COLO668 (cell line): ENCODE data around the gene HOXB7.

Experiments used
- DNase-seq: peaks from one replicate; lab custom pipeline; 2025; ENCODE audit not compliant: unreplicated experiment; lab: John Stamatoyannopoulos, UW

The HOXB7 gene

DNA sequence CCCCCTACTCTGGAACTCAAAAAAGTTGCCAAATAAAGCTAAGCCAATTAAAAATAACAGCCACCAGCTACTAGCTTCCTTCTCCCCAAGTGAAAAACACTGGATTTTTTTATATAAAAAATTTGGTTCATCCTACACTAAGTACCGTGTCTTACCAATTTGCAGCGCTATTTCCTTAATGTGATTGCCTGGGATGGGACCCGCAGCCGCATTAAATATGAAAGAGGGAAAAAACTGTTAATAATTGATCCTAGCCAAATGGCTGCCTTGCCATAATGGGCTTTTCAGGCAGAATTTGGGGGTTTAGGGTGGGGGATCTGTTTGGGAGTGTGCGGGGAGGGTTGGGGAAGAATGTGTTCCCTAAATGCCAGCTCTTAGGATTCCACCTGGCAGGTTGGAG is 13.3 kb upstream of the HOXB7 start:
- DNase-seq: no peak

DNA sequence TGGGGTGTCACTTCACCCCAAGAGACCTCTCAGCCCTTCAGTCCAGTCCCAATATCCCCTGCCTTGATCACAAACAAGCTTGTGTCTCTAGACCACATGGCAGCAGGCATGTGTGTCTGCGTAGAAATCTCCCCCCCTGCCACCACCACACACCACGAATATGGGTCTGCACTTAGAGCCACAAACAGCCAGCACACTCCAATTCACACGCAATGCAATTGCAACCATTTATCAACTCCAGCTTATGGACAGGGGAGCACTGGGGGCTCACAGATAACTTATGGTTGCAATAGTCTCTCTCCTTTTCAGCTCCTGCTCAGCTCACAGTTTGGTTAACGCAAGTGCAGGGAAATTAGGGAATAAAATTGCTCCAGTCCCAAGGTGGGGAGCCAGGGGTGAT is 12.8 kb upstream of the HOXB7 start:
- no peak for DNase-seq

DNA sequence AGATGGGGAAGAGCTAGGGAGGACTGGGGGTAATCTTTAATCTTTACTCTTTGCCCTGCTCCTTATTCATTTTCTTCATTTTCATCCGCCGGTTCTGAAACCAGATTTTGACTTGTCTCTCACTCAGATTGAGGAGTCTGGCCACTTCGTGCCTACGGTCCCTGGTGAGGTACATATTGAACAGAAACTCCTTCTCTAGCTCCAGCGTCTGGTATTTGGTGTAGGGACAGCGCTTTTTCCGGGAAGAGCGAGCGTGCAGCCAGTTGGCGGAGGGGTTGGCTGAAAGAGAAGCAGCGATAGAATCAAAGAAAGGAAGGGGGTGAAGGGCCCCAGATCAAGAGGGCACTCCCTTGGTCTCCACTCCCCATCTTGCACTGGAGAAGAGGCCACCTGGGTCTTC is 12.0 kb upstream of the HOXB7 start:
- DNase-seq: no peak

DNA sequence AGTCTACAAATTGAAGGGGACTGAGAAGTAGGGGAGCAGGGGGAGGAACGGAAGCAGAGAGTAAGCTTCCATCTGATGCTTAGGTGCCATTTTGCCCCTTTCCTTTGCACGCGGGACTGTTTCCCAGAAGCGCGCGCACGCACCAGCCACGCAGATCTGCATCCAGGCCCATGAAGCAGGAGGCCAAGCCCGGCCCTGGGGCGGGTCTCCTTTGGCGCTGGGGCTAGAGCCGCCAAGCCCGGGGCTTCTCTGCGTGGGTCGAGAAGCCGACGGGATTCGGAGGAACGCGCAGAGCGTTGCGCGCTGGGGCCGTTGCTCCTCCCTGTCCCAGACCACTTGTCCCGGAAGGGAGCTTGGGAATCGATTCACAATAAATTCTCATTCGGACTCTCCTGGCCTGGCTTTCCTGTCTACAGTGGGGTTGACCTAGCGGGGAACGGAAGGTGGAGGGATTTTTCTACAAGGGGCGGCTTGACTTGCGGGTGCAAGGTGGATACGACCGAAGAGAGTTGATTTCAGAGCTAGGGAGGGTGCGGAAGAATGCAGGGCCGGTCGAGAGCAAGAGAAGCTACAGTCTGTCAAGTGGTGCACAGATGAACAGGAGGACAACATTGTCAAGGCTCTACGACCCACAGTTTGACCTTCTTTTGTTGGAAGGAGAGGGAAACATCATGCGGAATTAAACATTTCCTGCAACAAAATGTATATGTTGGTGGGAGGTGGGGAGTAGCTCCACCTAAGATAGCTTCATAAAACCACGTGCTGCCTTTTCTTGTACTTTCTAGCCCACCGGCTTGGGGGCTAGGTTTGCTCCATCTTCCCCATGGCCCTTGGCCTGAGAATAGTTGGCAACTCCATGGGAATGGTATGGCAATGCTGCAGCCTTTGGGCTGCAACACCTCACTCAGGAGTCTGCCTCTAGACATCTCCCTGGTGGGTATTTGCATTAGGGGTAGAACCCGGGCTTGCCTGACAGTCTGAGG is 10.9 kb upstream of the HOXB7 start:
- DNase-seq: no peak

GRCh38 chr17:48620461-48621139 is 9.8 kb upstream of the HOXB7 start:
- DNase-seq: no peak

DNA sequence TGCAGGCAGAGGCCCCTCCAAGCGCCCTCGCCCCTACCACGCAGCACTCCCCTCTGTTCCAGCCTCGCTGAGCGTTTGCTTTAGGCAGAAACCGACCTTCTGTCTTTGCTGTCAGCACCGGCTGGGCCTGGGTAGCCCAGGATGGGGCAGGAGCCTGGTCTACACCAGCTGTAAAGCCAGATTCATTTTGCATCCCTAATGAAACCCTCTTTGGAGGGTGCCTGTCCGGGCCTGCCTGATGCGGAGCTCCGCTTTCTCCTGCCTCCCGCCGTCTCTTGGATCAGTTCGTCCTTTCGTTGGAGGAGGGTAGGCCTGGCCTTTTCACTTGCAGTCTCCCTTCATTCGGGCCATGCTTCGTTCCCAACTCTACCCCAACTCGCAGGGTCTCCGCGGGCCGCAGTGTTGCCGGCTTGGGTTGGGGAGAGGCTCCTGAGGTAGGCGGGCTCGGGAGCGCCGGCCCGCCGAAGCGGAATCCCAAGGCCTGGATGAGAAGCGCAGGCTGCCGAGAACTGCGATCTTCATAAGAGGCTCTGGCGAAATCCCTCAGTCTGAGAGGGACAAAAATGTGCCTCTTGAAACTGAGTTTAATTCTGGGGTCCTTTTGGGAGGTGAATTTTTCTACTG is 9.1 kb upstream of the HOXB7 start:
- no peak for DNase-seq

DNA sequence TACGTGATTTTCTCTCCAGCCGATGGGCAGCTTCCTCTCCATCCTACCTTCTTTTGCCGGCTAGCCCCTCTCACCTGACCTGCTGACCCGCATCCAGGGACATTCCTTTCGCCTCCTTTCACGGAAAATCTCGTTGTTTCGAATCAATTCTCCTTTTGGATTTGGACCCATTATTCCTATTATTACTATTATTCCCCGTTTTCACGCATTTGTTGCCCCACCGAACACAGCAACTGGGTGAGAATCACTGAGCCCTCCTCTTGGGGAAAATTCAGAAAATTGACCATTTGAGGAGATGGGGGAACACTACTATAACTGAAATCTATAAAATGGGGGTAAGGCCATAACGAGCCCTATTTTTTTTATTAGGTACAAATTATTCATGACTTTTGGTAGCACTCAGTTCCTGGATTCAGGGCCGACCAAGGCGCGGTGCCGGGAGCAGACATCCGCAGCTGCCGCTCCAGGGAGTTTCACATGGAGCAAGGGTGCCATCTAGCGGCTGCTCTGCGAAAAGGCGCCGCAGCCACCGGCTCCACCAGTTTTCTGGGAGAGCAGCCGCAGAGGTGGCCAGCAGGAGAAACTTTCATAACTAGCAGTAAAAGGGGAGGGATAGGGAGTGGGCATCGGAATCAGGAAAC is 7.6 kb upstream of the HOXB7 start:
- DNase-seq: peak; percentile 79

- peak; percentile 49 for DNase-seq
Observed at GRCh38 chr17:48617471-48618255, 6.8 kb upstream of the HOXB7 start.

- peak; percentile 24 for DNase-seq
Observed at GRCh38 chr17:48616717-48617470, 6.1 kb upstream of the HOXB7 start.

GRCh38 chr17:48615963-48616716 is 5.3 kb upstream of the HOXB7 start:
- peak; percentile 24 for DNase-seq

DNA sequence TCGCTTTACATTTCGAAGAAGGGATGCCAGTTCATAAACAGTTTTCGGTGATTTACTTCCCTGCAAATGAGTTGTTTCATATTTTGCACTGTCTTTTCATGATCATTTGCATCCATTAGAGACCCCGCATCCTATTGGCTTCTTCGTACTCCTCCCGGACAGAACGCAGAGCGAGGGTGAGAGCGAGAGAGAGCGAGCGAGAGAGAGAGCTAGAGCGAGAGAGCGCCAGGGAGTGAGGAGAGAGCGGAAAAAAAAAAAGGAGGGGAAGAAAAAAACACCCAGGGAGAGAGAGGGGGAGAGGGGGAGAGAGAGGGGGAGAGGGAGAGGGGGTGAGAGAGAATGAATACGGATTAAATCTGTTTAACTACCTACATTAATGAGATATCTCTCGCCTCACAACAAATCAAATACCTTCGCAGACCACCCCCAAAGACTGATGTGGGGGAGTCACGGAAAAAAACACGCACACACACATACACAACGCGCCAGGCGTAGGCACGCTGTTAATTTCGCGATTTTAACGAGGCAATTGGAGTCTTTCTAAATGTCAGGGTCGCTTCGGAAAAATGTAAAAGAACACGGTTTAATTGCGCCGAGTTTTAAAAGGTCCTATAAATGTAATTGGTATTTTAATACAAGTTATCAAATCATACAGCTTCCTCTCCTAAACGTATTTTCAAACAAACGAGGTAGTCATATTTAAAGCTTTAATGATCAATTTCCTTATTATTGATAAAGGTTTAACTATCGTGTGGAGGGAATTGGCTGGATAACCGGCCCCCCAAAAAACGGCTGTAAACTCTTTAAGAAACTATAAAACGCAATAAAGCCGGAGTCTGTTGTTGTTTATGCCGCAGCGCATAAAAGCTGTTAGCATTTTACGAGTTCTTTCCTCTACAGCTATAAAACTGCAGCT is 4.5 kb upstream of the HOXB7 start, which contains the start of gene HOXB8:
Gene HOXB8 (minus strand): TSS at position 246 of the 916 bp plus-strand sequence. CDS start 588 bp downstream, outside the sequence.
- DNase-seq: peak; percentile 17

GRCh38 chr17:48613862-48614694 is 3.3 kb upstream of the HOXB7 start:
- peak; percentile 64 for DNase-seq

- peak; percentile 53 for DNase-seq
Observed at GRCh38 chr17:48612854-48613691, 2.3 kb upstream of the HOXB7 start.

GRCh38 chr17:48612456-48612853 is 1.6 kb upstream of the HOXB7 start:
- DNase-seq: peak; percentile 29

- peak; percentile 82 for DNase-seq
Observed at GRCh38 chr17:48611681-48612455, 1.1 kb upstream of the HOXB7 start.
